GM21529 (cell line): ENCODE results near the gene DDX54.
A peak's percentile ranks its signal among the peaks of the same experiment; 100 is the strongest.
"Not testable (repeated sequence)": the region's sequence is repeated elsewhere in the genome, so short reads cannot be mapped to it uniquely, and the experiment has no call there.

Experiments used
- ATAC-seq: cut with Tn5 transposase; IDR thresholded peaks from one replicate; pipeline ENCODE4 v1.9.1; 2021; ENCODE audit not compliant: unreplicated experiment

DDX54 gene

GRCh38 chr12:113142886-113143332 is 42.4 kb downstream of the DDX54 start:
- ATAC-seq, result no peak

GRCh38 chr12:113142173-113142885 is 42.9 kb downstream of the DDX54 start:
- ATAC-seq, result no peak

- ATAC-seq, result not testable (repeated sequence)
These were observed 43.6 kb downstream of the DDX54 start for GRCh38 chr12:113141716-113142115.

GRCh38 chr12:113140706-113141105 is 44.6 kb downstream of the DDX54 start:
- no peak for ATAC-seq

- ATAC-seq, result no peak
These were observed 46.5 kb downstream of the DDX54 start for GRCh38 chr12:113138826-113139225.

GRCh38 chr12:113137861-113138783 is 47.2 kb downstream of the DDX54 start:
- ATAC-seq, result no peak

GRCh38 chr12:113136990-113137511 is 48.2 kb downstream of the DDX54 start:
- ATAC-seq, result no peak

GRCh38 chr12:113136128-113136989 is 48.9 kb downstream of the DDX54 start:
- peak; percentile 12 for ATAC-seq

GRCh38 chr12:113135178-113136127 is 49.8 kb downstream of the DDX54 start, which contains the start of gene RASAL1:
TSS of gene RASAL1 (minus strand) at chr12:113135761. CDS start at chr12:113135462, 299 bp downstream.
- peak; percentile 52 for ATAC-seq

- no peak for ATAC-seq
These were observed 50.7 kb downstream of the DDX54 start for GRCh38 chr12:113134521-113134951.

- no peak for ATAC-seq
These were observed 51.2 kb downstream of the DDX54 start for GRCh38 chr12:113134071-113134470.

- no peak for ATAC-seq
These were observed 51.6 kb downstream of the DDX54 start for GRCh38 chr12:113133666-113134065.

GRCh38 chr12:113133036-113133435 is 52.2 kb downstream of the DDX54 start:
- no peak for ATAC-seq

- ATAC-seq, result no peak
These were observed 53.7 kb downstream of the DDX54 start for GRCh38 chr12:113131556-113131955.

- ATAC-seq, result no peak
These were observed 54.7 kb downstream of the DDX54 start for GRCh38 chr12:113130457-113131135.

GRCh38 chr12:113129664-113130456 is 55.4 kb downstream of the DDX54 start:
- ATAC-seq, result no peak

- no peak for ATAC-seq
These were observed 56.2 kb downstream of the DDX54 start for GRCh38 chr12:113128802-113129663.
